ENCODE results near the gene TBC1D21. TPM values are rescaled to one million over a fixed set of nuclear protein-coding genes. Genes with fewer than 3 reads are reported as not detected.

TBC1D21 gene
- polyA plus RNA-seq, 1 donor from 2014 or later = not detected

DNA sequence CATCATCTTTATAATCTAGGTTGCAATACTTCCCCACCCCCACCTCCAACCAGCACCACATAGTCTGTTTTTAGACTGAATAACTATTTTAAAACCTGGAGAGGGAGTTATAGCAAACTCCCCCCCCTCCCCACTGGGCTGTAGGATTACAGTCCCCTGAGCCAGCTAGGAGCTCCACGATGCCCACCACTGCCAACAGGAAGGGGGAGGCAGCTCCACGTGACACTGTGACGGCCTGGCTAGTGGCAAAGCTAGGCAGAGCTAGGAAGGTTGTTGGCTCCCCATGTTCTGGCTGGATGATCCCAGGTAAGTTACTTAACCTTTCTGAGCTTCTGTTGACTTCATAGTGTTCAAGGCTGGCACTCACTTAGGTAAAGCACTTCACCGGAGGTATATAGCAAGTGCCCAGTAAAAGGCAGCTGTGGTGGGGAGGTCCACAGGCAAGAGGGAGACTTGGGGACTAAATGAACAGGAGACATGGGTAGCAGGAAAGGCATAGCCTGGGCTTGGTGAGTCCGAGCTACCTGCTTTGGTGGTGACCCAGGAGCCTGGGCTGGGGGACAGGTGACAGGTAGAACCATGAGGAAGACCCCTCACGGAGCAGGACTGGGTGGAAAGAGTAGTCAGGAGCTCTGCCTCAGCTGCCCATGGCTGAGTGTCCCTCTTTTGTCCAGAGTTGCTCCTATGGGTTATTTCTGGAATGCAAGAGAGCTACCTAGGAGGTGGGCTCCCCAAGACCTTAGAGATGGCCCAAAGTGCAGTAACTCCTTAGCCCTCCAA is 4.0 kb upstream of the TBC1D21 start:
- no peak overlapping the region for H3K4me3 Mint-ChIP-seq
- H3K4me1 Mint-ChIP-seq = no peaks in the 10 kb centered on the region
- H3K27ac Mint-ChIP-seq = no peak overlapping the region
- no peaks in the 10 kb centered on the region for H3K36me3 Mint-ChIP-seq
- peaks cover 0 to 5% (median 0%) of the 10 kb centered on the region in 3 donors for H3K9me3 Mint-ChIP-seq
- H3K27me3 Mint-ChIP-seq = peaks cover 36% of the 10 kb centered on the region

DNA sequence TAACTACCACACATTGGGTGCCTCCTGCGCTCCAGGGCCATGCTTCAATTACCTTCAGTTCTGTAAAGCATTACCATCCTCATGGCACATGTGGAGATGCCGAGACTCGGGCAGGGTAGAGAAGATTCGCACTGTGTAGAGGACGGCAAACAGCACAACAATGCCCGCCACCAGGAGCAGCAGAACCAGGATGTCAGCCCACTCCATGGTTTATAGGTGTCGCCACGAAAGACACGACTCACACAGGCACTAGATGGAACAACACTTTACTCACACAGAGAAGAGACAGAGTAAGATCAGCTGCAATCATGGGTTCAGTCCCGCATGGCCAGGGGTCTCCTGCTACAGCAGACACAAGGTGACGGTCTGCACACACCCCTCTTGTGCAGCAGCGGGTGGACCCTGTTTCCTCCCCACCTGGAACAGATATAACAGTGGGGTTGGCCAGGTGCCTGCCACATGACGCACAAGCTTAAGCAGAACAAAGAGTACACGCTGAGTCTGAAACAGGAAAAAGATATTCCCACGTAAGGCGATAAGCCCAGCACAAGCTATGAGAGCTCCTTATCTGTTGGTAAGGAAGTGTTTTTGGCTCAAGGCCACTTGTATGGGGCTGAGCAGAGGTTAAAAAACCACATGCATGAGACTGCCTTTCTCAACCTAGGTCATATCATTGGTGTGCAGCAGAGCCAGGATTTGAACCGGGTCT is 2.5 kb upstream of the TBC1D21 start:
- H3K27me3 Mint-ChIP-seq = peaks cover 36% of the 10 kb centered on the region

DNA sequence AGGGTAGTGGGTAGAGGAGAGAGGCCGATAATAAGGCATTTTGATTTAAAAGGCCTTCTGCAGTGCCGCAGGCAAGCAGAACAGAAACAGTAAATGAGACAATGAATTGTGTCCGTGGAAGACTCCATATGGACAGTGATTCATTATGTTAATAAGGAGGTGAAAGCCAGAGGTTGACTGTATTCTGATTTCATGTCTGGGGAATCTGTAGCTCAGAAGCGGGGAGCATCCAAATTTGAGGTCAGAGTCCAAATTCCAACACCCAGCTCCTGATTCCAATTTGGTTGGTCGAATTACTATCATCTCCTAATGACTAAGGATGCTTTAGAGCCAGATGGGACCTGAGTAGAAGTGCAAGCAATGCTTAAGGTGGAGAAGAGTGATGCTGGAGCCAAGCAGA is 1.0 kb upstream of the TBC1D21 start:
- H3K4me1 Mint-ChIP-seq = no peaks in the 10 kb centered on the region
- H3K27me3 Mint-ChIP-seq = peaks cover 39% of the 10 kb centered on the region
- peaks cover 2% of the 10 kb centered on the region for H3K36me3 Mint-ChIP-seq
- H3K4me3 Mint-ChIP-seq = no peak overlapping the region
- H3K27ac Mint-ChIP-seq = no peak overlapping the region
- H3K9me3 Mint-ChIP-seq = peaks cover 0 to 1% (median 0%) of the 10 kb centered on the region in 3 donors

More for the DNA sequence above, 2.5 kb upstream of the TBC1D21 start:
- no peak overlapping the region for H3K4me3 Mint-ChIP-seq
- H3K9me3 Mint-ChIP-seq = no peaks in the 10 kb centered on the region
- peaks cover under 1% of the 10 kb centered on the region for H3K36me3 Mint-ChIP-seq
- no peaks in the 10 kb centered on the region for H3K4me1 Mint-ChIP-seq
- H3K27ac Mint-ChIP-seq = no peak overlapping the region

DNA sequence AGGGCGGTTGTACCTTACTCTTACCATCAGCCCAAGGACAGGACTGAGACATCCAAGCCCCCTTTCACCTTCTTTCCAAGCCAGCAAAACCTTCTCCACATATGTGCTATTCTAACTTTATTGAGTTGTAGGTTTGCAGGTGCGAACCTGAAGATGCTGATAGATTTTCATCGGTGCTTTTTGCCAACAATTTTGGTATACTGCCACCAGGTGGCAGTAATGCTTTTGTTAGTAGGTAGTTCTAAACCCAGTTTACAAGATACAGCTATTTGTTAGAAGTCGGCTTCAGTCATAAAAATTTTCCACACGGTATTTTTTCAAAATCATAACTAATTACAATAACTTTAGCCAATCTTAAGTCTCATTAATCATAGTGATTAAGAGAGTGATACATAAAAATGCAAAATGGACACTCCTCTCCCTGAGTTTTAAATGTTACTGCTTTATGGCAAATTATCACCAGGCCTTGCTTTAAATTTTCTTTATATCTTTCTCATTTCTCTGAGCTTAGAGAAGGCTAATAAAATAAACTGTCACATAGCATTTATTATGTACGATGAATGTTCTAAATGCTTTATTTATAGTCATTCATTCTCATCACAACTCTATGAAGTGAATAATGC is 636 bp downstream of the TBC1D21 start:
- H3K27me3 Mint-ChIP-seq = peaks cover 34% of the 10 kb centered on the region

DNA sequence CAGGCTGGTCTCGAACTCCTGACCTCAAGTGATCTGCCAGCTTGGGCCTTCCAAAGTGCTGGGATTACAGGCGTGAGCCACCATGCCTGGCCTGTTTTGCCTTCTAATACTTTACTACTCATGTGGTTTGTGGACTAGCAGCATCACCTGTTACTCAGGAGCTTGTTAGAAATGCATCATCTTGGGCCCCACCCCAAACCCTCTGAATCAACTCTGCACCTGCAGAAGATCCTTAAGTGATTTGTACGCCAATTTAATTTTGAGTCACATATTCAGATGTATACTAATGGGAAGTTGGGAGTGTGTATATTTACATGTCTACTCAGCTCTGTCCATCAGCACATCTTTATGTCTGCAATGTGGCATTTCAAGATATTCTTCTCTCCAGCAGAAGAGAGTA is 6.1 kb downstream of the TBC1D21 start:
- peaks cover 2% of the 10 kb centered on the region for H3K36me3 Mint-ChIP-seq
- no peak overlapping the region for H3K27ac Mint-ChIP-seq
- no peaks in the 10 kb centered on the region for H3K4me1 Mint-ChIP-seq
- H3K27me3 Mint-ChIP-seq = peaks cover 17% of the 10 kb centered on the region
- no peak overlapping the region for H3K4me3 Mint-ChIP-seq
- peaks cover 0 to 3% (median 0%) of the 10 kb centered on the region in 3 donors for H3K9me3 Mint-ChIP-seq

More for the DNA sequence above, 636 bp downstream of the TBC1D21 start:
- peaks cover 2% of the 10 kb centered on the region for H3K36me3 Mint-ChIP-seq
- peaks cover 0 to 3% (median 0%) of the 10 kb centered on the region in 3 donors for H3K9me3 Mint-ChIP-seq
- H3K27ac Mint-ChIP-seq = no peak overlapping the region
- H3K4me3 Mint-ChIP-seq = no peak overlapping the region
- H3K4me1 Mint-ChIP-seq = no peaks in the 10 kb centered on the region

DNA sequence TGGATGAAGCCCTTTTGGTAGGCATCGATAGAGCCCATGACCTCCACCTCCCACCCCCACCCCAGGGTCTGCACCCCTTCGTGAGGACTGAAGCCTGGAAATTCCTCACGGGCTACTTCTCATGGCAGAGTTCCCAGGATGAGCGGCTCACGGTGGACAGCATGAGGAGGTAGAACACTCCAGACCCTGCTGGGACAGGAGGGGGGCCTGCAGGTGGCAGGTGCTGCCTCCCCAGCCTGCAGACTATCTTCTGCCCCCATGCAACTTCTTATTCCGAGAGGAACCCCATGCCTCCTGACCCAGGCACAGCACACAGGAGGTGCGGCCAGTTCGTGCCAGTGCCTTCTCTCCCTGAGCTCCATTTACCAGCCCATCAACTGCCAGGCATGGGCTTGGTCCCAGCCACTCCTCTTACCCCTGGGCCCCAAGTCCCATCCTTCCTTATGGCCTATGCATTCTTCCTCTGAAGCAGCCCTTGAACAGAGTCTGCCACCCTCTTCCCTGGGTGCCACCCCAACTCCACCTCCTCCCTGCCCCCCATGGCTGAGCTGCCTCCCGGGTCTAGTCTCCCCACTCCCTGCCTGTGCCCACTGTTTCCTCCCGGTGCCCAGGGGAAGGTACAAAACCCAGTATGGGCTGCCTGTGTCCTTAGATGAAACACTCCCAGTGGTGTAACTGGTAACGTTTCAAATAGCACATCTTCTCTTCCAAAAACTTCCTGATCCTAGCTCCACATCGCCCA is 8.4 kb downstream of the TBC1D21 start:
- H3K27me3 Mint-ChIP-seq = peaks cover 10% of the 10 kb centered on the region
- no peaks in the 10 kb centered on the region for H3K36me3 Mint-ChIP-seq
- H3K27ac Mint-ChIP-seq = no peak overlapping the region
- no peak overlapping the region for H3K4me3 Mint-ChIP-seq
- peaks cover 0 to 2% (median 0%) of the 10 kb centered on the region in 3 donors for H3K9me3 Mint-ChIP-seq
- no peaks in the 10 kb centered on the region for H3K4me1 Mint-ChIP-seq

DNA sequence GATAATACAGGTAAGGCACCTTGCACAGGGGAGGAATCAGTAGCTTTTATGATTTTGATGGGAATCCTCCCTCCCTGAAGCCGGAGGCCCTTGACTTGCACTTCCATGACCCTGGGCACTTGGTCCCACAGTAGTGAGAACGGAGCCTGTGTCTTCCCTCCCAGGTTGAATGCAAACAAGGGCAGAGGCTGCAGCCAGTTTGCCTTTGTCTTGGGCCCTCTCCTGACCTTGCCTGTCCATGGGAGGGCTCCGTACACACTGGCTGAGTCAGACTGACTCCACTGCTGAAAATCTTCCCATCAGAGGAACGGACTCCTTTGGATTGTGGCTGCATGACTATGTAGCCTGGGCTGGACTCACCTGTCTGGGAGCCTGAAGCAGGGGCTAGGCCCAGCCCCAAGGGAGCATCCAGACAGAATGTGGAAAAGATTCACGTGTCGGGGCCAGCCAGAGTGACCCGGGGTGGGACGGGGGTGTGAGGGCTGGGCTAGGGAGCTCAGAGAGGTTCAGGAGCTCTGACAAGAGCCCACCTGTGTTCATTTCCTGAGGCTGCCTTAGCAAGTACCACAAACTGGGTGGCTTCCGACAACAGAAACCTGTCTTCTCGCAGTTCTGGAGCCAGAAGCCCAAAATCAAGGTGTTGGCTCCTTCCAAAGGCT is 9.5 kb downstream of the TBC1D21 start:
- Mint-ChIP-seq H3K27me3 (peaks cover 11% of the 10 kb centered on the region), H3K4me1 (no peaks in the 10 kb centered on the region), H3K4me3 (no peak overlapping the region), H3K36me3 (no peaks in the 10 kb centered on the region), H3K9me3 (no peaks in the 10 kb centered on the region), H3K27ac (no peak overlapping the region)

DNA sequence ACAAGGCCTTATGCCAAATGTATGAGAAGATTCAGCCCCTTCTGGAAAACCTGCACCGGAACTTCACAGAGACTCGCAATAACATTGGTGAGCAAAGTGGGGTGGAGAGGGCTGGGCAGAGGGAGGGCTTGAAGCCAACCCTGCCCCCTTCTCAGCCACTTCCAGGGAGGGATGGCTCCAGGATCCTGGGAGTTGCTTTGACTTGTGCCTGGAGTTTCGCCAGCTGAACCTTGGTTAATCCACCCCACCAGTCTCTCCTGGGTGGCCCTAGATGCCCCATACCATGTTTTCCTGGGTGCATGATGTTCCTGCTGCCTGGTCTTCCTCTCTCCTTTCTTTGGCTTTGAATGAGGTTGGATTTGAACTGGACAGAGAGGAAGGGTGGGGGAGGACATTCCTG is 10.8 kb downstream of the TBC1D21 start:
- H3K36me3 Mint-ChIP-seq = no peaks in the 10 kb centered on the region
- no peak overlapping the region for H3K27ac Mint-ChIP-seq
- no peak overlapping the region for H3K4me3 Mint-ChIP-seq

DNA sequence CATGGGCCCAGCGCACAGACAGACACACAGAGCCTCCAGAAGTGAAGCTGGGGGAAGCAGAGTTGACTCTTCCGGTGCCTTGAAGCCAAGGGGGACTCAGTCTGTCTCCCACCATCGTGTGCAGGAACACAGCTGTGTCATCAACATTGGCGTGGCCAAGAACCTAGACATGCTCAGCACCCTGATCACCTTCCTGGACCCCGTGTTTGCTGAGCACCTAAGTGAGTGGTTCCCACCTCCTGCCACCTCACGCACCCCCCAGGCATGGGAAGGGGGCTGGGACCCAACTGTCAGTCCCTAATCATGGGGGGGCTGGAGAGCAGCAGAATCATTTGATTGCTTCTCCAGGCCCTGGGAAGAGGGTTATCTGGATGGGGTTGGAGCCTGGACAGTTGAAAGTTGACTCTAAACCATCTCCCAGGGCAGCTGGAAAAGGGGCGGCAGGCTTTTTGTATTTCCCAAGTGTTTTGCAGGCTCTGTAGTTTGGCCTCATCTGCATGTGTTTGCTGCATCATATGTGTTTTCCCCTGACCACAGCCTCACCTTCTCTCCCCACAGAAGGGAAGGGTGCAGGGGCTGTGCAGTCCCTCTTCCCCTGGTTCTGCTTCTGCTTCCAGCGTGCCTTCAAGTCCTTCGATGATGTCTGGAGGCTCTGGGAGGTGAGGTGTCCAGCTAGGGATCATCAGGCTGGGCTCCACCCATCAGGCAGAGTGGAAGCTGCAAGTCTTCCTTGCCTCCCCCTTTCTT is 12.8 kb downstream of the TBC1D21 start:
- Mint-ChIP-seq H3K4me3 (no peak overlapping the region), H3K27me3 (peaks cover 21% of the 10 kb centered on the region), H3K36me3 (no peaks in the 10 kb centered on the region), H3K27ac (no peak overlapping the region), H3K4me1 (no peaks in the 10 kb centered on the region), H3K9me3 (no peaks in the 10 kb centered on the region)

More for the DNA sequence above, 10.8 kb downstream of the TBC1D21 start:
- peaks cover 12% of the 10 kb centered on the region for H3K27me3 Mint-ChIP-seq
- H3K9me3 Mint-ChIP-seq = no peaks in the 10 kb centered on the region
- H3K4me1 Mint-ChIP-seq = no peaks in the 10 kb centered on the region

DNA sequence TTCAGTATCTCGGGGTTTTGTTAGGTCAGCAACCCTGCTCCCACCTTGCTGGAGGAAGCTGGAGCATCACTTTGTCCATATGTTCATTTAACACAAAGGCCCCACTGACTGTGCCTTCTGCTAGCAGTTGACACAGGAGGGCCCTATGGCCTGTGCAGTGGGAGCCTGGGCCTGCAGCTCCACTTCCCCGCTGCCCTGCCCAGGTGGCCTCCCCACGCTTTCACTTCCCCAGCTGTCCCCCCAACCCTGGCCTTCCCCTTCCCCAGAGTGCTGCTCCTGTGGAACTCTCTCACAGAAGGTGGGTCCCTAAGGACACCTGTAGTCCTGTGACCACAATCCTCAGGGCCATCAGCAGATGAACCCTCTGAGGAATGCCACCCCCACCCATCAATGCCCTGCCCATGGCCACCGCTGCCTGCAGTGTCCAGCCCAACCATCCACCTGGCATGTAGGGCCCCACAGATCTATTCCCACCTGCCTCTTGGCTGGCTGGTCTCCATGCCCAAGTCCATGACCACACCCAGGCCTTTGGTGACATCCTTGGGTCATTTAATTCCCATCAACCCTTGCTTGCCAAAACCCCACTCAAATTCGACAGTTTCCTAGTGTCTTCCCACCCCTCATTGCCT is 13.5 kb downstream of the TBC1D21 start:
- H3K9me3 Mint-ChIP-seq = no peaks in the 10 kb centered on the region
- H3K27ac Mint-ChIP-seq = no peak overlapping the region
- H3K27me3 Mint-ChIP-seq = peaks cover 20% of the 10 kb centered on the region
- no peak overlapping the region for H3K4me3 Mint-ChIP-seq
- no peaks in the 10 kb centered on the region for H3K4me1 Mint-ChIP-seq
- H3K36me3 Mint-ChIP-seq = no peaks in the 10 kb centered on the region

DNA sequence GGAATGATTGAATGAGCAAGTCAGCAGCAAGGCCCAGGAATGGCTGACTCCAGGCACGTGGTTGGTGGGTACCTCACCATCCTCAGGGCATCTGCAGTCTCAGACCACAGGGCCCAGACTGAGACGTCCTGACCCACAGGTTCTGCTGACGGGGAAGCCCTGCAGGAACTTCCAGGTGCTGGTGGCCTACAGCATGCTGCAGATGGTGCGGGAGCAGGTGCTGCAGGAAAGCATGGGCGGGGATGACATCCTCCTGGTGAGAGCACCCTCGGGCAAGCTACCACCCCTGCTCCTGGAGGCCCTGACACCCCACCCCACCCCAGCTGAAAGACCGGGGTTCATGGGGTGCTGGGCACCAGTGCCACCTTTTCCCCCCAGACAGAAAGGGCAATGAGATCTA is 14.1 kb downstream of the TBC1D21 start:
- peaks cover 18% of the 10 kb centered on the region for H3K27me3 Mint-ChIP-seq
- H3K36me3 Mint-ChIP-seq = no peaks in the 10 kb centered on the region
- H3K9me3 Mint-ChIP-seq = no peaks in the 10 kb centered on the region
- no peak overlapping the region for H3K27ac Mint-ChIP-seq
- no peak overlapping the region for H3K4me3 Mint-ChIP-seq
- no peaks in the 10 kb centered on the region for H3K4me1 Mint-ChIP-seq

DNA sequence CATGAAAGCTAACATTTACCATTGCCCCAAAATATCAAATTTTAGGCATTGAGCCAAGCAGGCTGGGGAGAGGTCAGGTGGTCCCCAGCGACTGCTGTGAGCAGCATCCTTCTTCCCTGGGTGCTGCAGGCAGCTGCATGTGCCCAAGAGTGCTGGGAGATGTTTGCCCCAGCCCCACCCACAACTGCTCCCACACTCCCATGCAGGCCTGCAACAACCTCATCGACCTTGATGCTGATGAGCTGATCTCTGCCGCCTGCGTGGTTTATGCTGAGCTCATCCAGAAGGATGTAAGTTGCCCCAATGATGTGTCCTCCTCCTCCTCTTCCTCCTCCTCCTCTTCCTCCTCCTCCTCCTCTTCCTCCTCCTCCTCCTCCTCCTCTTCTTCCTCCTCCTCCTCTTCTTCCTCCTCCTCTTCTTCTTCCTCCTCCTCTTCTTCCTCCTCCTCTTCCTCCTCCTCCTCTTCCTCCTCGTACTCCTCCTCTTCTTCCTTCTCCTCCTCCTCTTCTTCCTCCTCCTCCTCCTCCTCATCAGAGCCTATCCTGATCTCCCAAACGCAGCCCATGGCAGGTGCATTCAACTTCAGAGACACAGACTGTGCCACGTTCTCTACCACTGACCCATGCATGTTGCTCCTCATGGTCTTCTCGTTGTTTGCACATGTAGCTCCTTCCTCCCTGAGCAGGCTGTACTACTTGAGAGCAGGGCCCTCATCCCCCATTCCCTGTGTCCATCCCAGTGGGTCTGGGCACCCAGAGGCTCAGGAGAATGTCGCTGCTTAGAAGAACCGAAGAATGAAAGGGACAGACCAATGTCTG is 15.1 kb downstream of the TBC1D21 start:
- Mint-ChIP-seq H3K27ac (no peak overlapping the region), H3K27me3 (peaks cover 18% of the 10 kb centered on the region), H3K36me3 (no peaks in the 10 kb centered on the region), H3K4me1 (no peaks in the 10 kb centered on the region), H3K4me3 (no peak overlapping the region), H3K9me3 (peaks cover 0 to 4% (median 0%) of the 10 kb centered on the region in 3 donors)

Measured in IgD-negative memory B cell (primary cell).